Measurements from ENCODE around the gene IGFBP6. TPM values are rescaled to one million over a fixed set of nuclear protein-coding genes. Genes with fewer than 3 reads are reported as not detected.

The IGFBP6 gene
- total RNA-seq, 1 experiment from 2014 or later: 4.2 TPM

- Histone ChIP-seq H2BK120ac (ENCODE audit: low read depth, low read length, poor library complexity, severe bottlenecking) (no peak overlapping the region), H2AFZ (ENCODE audit: low read length) (no peak overlapping the region), H3K23ac (ENCODE audit: insufficient read length, low read depth, low read length) (no peak overlapping the region), H3K27ac (ENCODE audit: insufficient read length, low read depth, low read length) (no peak overlapping the region), H3K27me3 (ENCODE audit: insufficient read depth, low read length) (peaks cover 2% of the 10 kb centered on the region; the same call in 1 of the 2 replicates), H3T11ph (ENCODE audit: low read length) (no peak overlapping the region), H4K91ac (ENCODE audit: insufficient read length, low read depth, low read length) (no peak overlapping the region), H3K4me2 (ENCODE audit: insufficient read depth, insufficient read length, low read length) (no peak overlapping the region), H2BK20ac (ENCODE audit: low read depth, low read length, poor library complexity, severe bottlenecking) (no peak overlapping the region), H3K18ac (ENCODE audit: insufficient read length, low read depth, low read length) (no peak overlapping the region), H3K79me1 (ENCODE audit: insufficient read depth, low read depth, low read length, poor library complexity, severe bottlenecking) (no peaks in the 10 kb centered on the region), H4K5ac (ENCODE audit: insufficient read length, low read depth, low read length) (no peak overlapping the region), H2AK5ac (ENCODE audit: insufficient read length, low read length) (no peak overlapping the region), H3K56ac (ENCODE audit: insufficient read length, low read depth, low read length) (no peak overlapping the region), H3K4me1 (ENCODE audit: insufficient read depth, low read length) (peaks cover 3% of the 10 kb centered on the region; the same call in 1 of the 2 replicates), H3K79me2 (ENCODE audit: insufficient read depth, low read length) (no peaks in the 10 kb centered on the region), H4K8ac (replicated peaks; ENCODE audit: insufficient read length, low read depth, low read length) (no peak overlapping the region), H3K4ac (ENCODE audit: low read depth, low read length) (no peak overlapping the region), H2BK5ac (ENCODE audit: insufficient read length, low read length) (no peak overlapping the region), H4K20me1 (ENCODE audit: control insufficient read depth, insufficient read depth, insufficient read length) (no peaks in the 10 kb centered on the region), H3K9ac (ENCODE audit: extremely low read depth, insufficient read length, low read length) (no peak overlapping the region), H3K23me2 (ENCODE audit: insufficient read length, low read depth, low read length, poor library complexity, severe bottlenecking) (no peaks in the 10 kb centered on the region), H2BK15ac (ENCODE audit: low read depth, low read length) (no peak overlapping the region), H3K9me3 (ENCODE audit: control insufficient read depth, low read depth, low read length) (no peaks in the 10 kb centered on the region), H2BK12ac (ENCODE audit: insufficient read length, low read depth, low read length) (no peak overlapping the region), H3K14ac (ENCODE audit: insufficient read depth, low read length) (no peak overlapping the region; the same call in 1 of the 2 replicates)
- no peak for TF ChIP-seq CTCF (conservative IDR thresholded peaks at IDR 0.05)
- DNase-seq: no peak
- peaks cover 30% of the 10 kb centered on the region for H3K27me3 Mint-ChIP-seq (ENCODE audit: low read depth)
- peaks cover 2 to 8% (median 4%) of the 10 kb centered on the region in 3 experiments; a peak in 4 of 7 replicates for H3K36me3 Mint-ChIP-seq (ENCODE audit: insufficient read depth in 1 of 3, low read depth in 3 of 3)
- H3K4me1 Mint-ChIP-seq: peaks cover 26 to 29% of the 10 kb centered on the region in 2 experiments
- H3K27ac Mint-ChIP-seq: no peak overlapping the region
- no peak overlapping the region for H3K4me3 Mint-ChIP-seq
- WGBS (ENCODE audit: extremely low coverage, insufficient read length, low lambda C conversion rate): no CpG with 5 or more reads among the region's 11 CpGs
- H3K9me3 Mint-ChIP-seq: no peaks in the 10 kb centered on the region
These were observed 32.6 kb upstream of the IGFBP6 start for GRCh38 chr12:53064613-53065436.
